Esophagus squamous epithelium (tissue), 4 donors: ENCODE data around the gene GFPT1.

Source experiments
- POLR2A ChIP-seq, 4 donors: fragments of 450-650 bp; IDR thresholded peaks; one replicate each; pipeline ENCODE4 v1.6.1; 2017; ENCODE audit warnings: antibody characterized with exemption in 4 of 4, mild to moderate bottlenecking in 4 of 4, moderate library complexity in 3 of 4
- TF ChIP-seq, protein P1 (sequence below), 6 experiments: fragments of 450-650 bp in 4 of 6; fragments of 200-600 bp in 2 of 6; sonication (generic) in 2 of 6; IDR thresholded peaks; one replicate each; pipeline ENCODE4 v1.5.1; 2016 to 2019; ENCODE audit warnings: antibody characterized with exemption in 6 of 6, mild to moderate bottlenecking in 4 of 6, moderate library complexity in 4 of 6

DNA sequence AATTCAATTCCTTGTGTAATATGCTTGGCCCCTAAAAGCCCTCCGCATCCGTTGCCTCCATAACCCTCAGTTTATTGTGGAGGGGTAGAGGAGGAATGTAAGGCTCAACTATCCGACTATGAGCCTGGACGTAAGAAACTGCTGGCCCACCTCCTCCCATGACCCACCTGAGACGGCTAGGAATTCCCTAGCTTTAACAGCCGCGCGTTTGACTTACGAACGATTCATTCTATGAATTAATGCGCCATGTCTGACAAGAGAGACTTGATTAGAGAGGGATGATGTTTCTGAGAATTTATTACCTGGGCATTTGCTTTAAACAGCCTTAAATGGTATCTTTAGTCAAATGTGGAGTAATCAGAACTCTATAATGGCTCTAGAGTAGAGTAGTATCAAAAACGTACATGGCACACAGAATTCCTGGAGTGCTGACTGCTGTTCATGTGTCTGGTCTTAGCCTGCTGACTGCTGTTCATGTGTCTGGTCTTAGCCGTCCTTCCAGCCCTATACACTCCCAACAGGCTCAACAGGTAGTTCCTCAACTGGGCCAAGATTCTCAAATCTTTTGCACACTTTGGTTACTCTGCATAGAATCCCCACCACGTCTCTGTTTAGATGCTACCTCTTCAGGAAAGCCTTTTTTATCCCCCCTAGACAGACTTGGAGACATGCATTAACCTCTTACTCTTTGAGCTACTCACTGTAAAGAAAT, 899 bp upstream of the GFPT1 start:
- TF ChIP-seq, protein P1, sequence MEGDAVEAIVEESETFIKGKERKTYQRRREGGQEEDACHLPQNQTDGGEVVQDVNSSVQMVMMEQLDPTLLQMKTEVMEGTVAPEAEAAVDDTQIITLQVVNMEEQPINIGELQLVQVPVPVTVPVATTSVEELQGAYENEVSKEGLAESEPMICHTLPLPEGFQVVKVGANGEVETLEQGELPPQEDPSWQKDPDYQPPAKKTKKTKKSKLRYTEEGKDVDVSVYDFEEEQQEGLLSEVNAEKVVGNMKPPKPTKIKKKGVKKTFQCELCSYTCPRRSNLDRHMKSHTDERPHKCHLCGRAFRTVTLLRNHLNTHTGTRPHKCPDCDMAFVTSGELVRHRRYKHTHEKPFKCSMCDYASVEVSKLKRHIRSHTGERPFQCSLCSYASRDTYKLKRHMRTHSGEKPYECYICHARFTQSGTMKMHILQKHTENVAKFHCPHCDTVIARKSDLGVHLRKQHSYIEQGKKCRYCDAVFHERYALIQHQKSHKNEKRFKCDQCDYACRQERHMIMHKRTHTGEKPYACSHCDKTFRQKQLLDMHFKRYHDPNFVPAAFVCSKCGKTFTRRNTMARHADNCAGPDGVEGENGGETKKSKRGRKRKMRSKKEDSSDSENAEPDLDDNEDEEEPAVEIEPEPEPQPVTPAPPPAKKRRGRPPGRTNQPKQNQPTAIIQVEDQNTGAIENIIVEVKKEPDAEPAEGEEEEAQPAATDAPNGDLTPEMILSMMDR (IDR thresholded peaks at IDR 0.05): no peak
- TF ChIP-seq POLR2A (IDR thresholded peaks at IDR 0.05): no peak
